ENCODE results near the gene TECRL.

Gene TECRL, protein sequence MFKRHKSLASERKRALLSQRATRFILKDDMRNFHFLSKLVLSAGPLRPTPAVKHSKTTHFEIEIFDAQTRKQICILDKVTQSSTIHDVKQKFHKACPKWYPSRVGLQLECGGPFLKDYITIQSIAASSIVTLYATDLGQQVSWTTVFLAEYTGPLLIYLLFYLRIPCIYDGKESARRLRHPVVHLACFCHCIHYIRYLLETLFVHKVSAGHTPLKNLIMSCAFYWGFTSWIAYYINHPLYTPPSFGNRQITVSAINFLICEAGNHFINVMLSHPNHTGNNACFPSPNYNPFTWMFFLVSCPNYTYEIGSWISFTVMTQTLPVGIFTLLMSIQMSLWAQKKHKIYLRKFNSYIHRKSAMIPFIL

DNA sequence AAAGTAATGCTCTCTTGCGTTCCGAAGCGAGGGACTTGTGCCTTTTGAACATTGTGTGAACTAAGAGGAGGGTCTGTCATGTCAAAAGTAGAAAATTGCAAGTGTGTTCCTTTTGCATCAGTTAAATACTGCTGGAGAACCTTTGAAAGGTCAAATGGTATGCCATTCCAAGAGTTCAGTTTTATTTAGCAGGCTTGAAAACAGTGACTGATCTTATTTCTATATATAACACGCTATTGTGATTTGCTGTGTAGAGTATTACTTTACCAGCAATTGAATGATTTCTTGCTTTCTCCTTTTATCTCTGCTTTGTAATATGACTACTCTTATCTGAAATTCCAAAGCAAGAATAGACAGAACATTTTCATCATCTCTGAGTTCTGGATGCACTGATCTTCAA is at the start of gene TECRL:
TSS of gene TECRL (minus strand) at position 151 of the 400 bp plus-strand sequence. CDS start at position 52, 99 bp downstream.
- in situ Hi-C loops (cut with MboI; ENCODE audit: low sequenced_read_pairs) = no loop called here

DNA sequence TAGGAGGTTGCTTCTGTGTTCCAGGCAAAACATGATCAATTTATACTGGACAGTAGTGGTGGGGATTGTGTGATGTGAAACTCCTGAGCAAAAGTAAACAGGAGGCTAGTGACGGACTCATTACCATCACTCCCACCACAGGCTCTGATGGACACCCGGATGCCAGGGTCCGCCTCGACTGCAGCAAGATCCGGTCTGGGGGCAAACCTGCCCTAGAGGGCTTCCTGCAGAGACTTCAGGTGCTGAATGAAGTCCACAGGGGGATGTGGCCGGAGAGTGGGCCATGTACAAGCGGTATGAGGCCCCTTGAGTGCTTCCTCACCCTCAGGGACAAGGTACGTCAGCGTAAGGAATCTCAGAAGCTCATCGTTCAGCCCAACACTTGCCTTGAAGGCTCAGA is 23.4 kb upstream of the TECRL start:
- in situ Hi-C loops (cut with MboI; ENCODE audit: low sequenced_read_pairs) = no loop called here

DNA sequence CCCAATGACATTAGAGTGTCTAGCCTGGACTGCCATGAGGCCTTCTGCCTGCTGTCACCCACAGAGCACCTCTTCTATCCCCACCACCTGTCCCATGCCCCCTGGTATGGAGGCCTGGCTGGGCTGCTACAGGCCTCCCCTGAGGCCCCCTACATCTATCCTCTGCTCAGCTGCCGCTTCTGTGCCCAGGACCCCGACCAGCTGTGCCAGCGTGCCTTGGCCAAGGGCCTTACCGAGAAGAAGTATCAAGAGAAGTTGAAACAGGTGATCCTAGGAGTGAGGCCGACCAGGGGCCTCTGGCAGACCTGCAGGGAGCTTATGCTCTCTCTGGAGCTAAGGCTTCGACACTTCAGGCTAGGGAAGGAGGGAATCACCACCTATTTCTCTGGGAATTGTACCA is 21.7 kb upstream of the TECRL start:
- in situ Hi-C loops (cut with MboI; ENCODE audit: low sequenced_read_pairs) = no loop called here

DNA sequence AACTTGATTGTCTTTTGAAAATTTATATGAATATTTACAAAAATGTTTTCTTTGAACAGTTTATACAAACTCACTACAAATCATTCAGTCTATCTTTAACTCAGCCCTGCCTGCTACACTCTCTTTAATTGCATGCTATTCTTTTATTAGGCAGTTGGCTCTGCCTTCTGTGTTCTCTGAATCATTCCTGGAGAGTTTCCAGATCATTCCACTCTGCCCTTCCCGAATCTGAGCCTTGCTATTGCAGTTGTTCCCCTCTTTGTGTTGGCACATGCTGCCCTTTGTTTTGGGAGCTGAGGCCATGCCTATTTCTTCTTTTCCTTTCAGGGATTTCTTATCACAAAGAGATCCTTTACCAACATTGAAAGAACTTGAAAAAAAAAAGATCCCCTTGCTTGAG is 8.7 kb upstream of the TECRL start:
- in situ Hi-C loops (cut with MboI; ENCODE audit: low sequenced_read_pairs) = no loop called here

DNA sequence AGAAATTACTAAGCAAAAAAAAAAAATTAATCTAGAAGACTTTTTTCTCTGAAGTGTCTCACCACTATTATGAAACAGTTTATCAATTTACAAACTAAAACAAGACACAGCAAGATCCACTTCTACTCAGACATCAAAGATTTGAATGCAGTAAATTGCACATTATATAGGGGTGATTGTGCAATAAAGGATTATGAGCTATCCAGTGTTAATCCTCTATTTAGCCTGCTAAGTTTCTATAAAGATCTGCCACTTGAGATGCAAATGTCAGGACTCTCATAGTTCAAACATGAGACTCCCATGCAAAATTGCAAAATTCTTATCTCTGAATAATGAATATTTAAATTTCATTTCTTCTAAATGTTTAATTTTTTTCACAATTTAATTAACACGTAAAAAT is 2.2 kb downstream of the TECRL start:
- in situ Hi-C loops (cut with MboI; ENCODE audit: low sequenced_read_pairs) = no loop called here

DNA sequence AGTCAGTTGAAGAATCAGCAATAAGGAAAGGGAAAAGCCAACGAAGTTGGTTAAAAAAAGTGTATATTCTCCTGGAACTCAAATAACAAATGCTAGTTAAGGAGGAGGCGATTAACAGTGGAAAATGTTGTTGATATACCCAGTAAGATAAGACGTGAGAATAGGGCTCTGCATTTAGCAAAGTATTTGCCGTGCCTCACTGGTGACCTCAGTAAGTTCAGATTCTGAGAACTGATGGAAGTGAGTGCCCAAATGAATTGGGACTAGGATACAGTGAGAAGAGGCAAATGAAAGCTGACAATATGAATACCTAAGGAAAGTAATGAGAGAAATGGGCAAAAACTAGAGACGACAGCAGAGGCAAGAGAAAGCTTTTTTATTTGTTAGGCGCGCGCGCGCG is 3.5 kb downstream of the TECRL start:
- in situ Hi-C loops (cut with MboI; ENCODE audit: low sequenced_read_pairs) = no loop called here

DNA sequence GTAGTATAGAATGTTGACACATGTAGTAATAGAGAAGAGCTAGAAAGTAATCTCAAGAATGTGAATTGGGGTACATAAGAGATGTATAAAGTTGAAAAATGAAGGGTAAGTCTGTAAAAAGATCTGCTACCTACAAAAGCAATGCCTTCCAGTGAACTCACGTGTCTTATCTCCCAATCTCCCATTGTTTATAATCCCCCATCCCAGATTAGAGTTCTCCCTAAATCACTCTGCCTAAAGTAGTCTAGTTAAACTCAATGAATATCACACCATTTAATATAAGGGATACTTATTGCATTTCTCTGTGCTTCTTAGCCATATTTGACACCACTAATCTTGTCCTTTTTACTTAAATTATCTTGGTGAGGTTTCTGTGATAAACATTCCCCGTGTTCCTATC is 6.6 kb downstream of the TECRL start:
- in situ Hi-C loops (cut with MboI; ENCODE audit: low sequenced_read_pairs) = no loop called here

DNA sequence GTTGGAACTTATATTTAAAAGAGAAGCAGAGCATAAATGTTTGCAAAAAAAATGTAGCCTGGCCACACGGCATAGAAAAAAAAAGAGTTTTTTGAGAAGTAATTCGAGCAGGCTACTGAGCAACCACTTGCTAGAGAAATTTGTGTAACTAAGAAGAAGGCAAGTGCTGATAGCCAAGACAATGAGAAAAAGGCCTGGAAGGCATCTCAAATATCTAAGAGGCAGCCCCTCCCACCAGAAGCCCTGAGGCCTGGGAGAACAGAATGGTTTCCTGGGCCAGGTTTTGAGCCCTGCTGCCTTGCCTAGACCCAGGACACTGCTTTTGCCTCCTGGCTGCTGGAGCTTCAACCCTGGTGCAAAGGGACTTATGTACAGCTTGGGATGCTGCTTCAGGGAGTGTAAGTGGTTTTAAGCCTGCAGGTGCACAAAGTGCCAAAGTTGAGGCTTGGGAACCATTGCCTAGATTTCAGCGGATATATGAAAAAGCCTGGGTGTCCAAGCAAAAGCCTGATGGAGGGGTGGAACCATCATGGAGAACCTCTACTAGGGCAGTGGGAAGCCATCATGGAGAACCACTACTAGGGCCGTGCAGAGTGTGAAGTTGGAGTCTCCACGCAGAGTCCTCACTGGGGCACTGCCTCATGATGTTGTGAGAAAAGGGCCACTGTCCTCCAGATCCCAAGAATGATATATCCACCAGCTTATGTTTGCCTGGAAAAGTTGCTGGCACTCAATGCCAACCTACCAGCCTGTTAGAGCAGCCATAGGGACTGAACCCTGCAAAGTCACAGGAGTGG is 9.7 kb downstream of the TECRL start:
- in situ Hi-C loops (cut with MboI; ENCODE audit: low sequenced_read_pairs) = no loop called here

DNA sequence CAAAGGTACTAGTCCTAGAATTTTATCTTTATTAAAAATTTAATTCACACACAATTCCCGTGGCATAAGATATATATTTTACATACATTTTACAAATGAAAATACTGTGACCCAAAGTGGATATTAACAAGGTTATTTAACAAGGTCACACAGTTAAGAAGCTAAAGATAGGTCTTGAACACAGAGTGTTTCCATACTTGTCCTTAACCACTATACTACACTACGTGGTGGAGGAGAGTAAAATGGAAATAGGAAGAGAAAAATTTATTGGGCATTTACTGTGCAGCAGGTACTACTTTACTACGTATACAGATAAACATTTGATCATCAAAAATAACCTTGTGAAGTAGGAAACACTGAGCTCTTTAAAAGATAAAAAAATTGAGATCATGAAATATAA is 14.8 kb downstream of the TECRL start:
- in situ Hi-C loops (cut with MboI; ENCODE audit: low sequenced_read_pairs) = no loop called here

DNA sequence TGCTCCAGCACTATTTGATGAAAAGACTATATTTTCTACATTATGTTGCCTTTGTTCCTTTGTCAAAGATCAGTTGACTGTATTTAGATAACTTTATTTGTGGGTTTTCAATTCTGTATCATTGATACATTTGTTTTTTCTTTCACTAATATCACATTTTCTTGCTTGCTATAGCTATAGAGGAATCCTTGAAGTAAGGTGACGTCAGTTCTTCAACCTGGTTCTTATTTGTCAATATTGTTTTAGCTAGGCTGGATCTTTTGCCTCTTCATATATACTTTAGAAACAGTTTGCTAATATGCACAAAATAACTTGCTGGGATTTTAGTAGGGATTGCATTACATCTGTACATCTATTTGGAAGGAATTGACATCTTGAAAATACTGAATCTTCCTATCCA is 21.0 kb downstream of the TECRL start:
- in situ Hi-C loops (cut with MboI; ENCODE audit: low sequenced_read_pairs) = no loop called here

DNA sequence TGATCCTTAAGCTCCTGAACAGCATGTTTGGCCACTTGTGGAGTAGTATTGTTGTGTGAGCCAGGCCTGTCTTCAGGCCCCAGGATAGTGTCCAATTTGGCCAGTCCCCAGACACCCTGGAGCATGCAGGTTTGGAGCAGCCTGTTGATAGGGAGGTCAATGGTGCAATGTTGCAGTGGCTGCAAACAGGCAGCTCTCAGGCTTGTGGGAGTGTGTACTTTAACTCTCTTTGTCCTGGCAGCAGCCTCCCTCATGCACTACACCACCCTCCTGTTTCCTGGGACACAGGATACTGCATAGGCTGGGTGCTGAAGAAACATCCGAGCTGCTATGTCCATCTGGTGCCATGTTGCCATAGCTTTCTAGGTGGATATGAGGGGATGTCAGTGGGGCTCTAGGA is 24.0 kb downstream of the TECRL start:
- in situ Hi-C loops (cut with MboI; ENCODE audit: low sequenced_read_pairs) = no loop called here

DNA sequence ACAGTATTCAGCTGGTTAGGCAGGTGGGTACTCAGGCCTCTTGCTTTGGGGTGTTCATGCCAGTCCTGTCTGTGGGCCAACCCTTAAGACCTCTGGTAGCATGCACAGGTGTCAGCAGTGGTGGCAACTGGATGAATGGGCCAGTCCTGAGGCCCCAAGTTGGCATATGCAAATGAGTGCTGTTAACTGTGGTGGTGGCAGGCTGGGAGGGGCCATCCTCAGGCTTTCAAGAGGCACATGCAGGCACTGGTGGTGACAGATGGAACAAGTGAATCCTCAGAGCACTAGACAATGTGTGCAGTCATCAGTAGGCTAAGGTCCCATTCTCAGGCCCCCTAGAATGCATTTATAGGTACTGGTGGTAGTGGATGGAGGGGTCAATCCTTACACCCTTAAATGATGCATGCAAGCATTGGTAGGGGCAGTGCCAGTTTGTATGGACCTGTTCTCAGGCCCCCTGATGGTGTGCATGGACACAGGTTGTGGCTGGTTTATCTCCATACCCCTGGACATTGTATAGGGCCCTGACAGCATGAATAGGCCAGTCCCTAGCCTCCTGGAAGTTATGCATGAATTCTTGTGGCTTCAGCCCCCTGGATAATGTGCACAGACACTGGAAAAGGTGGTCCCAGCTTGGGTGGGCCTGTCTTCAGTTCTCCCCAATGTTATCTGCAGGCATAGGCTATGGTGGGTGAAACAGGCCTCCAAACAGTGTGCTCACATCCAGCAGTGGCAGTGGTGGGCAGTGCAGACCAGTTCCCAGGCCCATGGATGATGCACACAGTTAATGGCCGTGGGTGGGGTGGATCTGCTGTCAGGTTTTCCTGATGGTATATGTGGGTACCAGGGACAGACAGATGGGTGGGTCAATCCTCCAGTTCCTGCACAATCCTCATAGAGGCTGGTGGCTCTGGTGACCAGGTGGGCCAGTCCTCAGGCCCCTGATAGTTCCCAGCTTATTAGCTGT is 24.7 kb downstream of the TECRL start:
- in situ Hi-C loops (cut with MboI; ENCODE audit: low sequenced_read_pairs) = no loop called here

DNA sequence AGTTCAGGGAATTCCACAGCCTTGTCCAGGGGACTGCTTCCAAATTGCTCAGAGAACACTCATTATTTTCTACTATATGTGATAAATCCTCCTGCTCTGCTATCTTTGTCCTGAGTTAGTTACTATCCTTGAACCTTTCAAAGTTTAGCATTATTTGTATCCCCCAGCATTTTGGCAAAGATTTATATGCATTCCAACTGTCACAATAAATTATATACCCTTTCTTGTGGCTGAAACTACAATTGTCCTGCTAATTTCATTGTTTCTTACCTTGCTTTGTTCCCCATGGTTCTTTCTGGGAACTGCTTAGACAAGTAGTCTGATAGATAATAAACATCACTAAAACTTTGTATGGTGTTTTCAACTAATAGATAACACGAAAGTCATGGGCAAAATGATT is 40.5 kb downstream of the TECRL start:
- in situ Hi-C loops (cut with MboI; ENCODE audit: low sequenced_read_pairs) = no loop called here

DNA sequence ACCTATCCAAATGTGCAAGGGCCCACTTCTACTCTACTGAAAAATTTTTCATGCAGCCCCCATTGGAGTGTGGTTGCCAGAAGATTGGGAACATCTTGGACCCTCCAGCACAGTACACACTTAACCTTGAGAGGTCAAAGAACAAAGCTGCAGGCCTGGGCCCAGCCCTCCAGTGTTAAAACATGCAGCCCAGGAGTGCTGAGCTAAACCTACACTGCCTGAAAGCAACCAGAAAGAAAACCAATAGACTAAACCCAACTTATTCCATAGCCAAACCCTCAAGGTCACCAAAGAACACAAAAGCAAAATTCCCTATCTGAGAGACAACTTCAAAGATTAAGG is 47.9 kb downstream of the TECRL start:
- in situ Hi-C loops (cut with MboI; ENCODE audit: low sequenced_read_pairs) = no loop called here

DNA sequence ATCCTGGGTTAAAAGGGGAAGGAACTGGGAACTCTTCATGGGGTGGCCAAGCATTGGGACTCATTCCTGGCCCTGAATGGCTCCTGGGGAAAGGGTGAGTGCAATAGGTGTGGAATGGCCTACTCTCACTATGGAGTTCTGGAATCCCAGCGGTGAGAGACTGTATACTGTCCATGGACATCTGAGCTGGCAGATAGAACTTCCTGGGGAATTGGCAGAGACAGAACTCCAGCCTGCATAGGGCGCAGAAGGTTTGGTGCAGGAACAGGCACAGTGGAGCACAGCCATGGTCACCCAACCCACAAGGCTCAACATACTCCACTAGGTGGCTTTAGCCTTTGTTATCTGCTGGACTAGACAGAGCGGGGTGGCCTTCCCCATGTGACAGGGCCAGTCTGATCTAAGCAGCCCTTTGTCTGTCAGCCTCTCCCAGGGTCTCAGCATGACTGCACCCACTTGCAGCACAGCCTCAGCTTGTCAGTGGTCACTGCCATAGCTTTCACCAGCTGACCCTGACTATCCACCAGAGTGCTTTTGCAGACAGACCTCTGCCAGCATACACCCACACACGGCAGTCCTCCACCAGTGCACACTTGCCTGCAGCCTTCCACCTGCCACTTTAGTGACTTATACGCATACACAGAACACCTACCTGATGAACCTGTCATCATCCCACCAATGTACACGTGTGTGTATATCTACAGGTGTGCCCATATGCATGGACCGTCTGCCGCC is 48.4 kb downstream of the TECRL start:
- in situ Hi-C loops (cut with MboI; ENCODE audit: low sequenced_read_pairs) = no loop called here

DNA sequence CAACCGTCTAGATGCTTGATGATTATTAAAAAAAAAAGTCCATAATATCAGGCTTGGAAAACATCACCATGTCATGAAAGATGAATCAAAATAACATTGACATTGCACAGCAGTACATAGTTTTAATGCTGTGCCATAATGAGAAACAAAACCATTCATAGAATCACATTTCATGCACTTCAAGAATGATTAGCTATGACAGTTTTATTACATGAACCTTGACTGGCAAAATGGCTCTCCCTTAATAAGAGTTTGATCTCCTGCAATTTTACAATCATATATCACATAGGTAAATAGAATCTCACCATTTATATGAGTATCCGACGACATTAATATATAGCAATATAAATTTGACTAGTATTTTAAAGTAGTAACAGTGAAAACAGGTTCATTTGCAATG is 49.8 kb downstream of the TECRL start:
- in situ Hi-C loops (cut with MboI; ENCODE audit: low sequenced_read_pairs) = no loop called here

DNA sequence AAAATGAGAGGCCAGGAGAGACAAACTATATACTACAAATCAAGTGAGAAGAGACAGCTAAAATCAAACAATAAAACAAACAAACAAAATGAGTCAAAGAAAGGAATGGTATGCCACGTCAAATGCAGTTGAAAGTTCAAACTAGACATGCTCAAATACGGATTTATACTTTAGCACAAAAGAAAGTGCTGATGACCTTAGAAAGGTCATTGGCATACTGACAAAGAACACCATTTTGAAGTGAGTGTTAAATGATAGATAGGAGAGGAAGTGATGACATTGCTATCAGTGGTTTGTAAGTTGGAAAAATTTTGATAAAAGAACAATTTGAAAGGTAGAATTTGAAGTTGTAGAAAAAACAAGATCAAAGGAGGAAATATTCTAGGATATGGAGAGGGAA is 55.3 kb downstream of the TECRL start:
- in situ Hi-C loops (cut with MboI; ENCODE audit: low sequenced_read_pairs) = no loop called here

DNA sequence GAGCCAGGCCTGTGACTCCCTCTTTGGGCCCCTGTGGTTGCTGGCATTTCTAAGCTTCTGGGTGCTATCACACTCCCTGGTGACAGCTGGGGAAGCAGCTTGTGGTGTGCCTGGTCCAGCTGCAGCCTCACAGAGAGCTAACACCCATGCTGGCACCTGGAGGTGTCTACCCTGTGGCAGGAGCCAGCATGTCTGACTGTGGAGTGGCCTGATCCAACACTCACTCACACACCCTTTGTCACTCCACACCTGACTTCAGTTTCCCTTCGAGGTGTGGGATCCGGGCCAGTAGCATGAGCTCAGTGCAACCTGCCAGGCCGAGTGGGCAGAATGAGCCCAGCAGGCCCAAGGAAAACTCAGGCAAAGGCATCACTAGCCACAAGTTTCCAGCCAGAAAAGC is 67.5 kb downstream of the TECRL start:
- in situ Hi-C loops (cut with MboI; ENCODE audit: low sequenced_read_pairs) = no loop called here

DNA sequence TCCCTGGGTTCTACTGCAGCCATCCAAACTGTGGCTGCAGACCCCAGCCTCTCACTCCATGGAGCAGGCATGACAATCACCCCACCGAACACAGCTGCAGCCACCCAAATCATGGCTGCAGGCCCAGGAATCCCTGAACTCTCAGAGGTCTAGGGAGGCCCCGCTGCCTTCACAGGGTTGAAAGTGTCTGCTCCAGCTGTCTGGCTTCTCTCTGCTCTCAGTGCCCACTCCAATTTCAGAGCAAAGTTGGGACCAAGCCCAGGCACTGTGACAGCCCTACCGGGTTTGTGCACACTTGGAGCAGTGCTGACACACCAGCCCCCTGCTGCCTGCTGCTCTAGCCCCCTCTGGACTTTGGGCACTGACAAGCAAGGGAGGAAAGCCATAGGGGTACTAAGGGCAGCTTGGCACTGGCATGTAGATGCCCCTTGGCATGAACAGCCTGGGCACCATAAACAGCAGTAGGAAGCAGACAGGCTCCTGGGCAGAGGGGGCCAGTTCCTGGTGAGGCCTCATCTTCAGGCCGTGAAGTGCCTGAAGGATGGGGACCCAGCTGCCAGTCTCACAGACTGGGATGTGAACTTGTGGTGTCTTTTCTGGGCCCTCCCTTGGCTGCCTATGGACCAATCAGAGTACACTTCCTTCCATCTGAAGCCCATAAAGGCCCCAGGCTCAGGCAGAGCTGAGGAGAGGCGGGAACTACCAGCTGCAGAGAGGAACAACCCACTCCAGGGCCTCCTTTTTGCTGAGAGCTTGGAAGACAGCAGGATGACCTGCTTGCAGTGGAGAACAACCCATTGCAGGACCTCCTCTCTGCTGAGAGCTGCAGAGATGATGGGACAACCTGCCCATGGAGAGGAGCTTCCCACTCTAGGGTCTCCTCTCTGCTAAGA is 68.8 kb downstream of the TECRL start:
- in situ Hi-C loops (cut with MboI; ENCODE audit: low sequenced_read_pairs) = no loop called here

DNA sequence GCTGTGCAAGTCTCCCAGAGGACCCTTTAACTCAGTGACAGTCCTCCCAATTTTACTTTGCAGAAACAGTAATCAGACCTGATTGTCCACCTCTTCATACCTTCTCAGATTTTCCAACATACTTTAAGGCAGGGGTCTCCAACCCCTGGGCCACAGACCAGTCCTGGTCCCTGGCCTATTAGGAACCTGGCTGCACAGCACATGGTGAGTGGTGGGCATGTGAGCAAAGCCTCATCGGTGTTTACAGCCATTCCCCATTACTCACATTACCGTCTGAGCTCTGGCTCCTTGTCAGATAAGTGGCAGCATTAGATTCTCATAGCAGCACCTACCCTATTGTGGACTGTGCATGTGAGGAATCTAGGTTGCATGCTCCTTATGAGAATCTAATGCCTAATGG is 74.3 kb downstream of the TECRL start:
- in situ Hi-C loops (cut with MboI; ENCODE audit: low sequenced_read_pairs) = no loop called here

Measured in hTERT RPE-1 (cell line).